PC-3 (cell line): ENCODE data around the gene WDR1.

ENCODE experiments used
- EZH2 ChIP-seq: fragments of 300-600 bp; sonication (generic); IDR thresholded peaks from one replicate; pipeline ENCODE4 v1.6.1; 2017; ENCODE audit warnings: antibody characterized with exemption, mild to moderate bottlenecking, low read length; ENCODE audit not compliant: unreplicated experiment
- TF ChIP-seq, protein P1 (sequence below): fragments of 300-600 bp; sonication (generic); conservative IDR thresholded peaks from 2 replicates; pipeline ENCODE4 v1.5.1; 2017; ENCODE audit warnings: antibody characterized with exemption, low read depth, mild to moderate bottlenecking, low read length

DNA sequence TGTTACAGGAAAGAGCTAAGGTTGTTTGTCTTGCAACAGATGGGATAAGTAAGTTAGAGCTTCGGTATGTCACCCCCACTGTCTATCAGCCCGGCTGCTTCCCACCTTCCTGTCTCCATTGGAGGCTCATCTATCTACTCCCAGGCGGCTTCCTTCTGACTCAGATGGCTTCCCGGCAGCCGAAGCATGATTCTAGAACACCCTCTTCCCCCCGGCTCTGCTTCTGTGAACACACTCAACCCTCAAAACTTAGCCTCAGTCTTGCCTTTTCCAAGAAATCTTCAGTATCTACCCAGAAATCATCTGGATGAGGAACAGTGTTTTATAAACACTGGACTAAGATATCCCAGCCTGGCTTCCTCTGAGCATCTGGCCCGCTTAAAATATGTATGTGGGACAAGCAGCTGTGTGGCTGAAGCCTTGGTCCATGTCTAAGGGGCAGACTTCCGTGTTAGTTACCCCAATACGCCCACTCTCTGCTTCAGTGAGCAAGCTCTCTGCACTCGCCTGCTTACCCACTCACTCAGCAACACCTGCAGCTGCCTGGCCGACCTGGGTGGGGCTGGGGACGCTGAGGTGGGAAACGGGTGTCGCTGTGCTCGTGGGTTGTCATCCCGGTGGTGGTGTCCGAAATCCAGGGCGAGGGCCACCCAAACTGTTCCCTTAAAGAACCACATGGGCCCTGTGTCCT is 83.3 kb downstream of the WDR1 start:
- TF ChIP-seq, protein P1, sequence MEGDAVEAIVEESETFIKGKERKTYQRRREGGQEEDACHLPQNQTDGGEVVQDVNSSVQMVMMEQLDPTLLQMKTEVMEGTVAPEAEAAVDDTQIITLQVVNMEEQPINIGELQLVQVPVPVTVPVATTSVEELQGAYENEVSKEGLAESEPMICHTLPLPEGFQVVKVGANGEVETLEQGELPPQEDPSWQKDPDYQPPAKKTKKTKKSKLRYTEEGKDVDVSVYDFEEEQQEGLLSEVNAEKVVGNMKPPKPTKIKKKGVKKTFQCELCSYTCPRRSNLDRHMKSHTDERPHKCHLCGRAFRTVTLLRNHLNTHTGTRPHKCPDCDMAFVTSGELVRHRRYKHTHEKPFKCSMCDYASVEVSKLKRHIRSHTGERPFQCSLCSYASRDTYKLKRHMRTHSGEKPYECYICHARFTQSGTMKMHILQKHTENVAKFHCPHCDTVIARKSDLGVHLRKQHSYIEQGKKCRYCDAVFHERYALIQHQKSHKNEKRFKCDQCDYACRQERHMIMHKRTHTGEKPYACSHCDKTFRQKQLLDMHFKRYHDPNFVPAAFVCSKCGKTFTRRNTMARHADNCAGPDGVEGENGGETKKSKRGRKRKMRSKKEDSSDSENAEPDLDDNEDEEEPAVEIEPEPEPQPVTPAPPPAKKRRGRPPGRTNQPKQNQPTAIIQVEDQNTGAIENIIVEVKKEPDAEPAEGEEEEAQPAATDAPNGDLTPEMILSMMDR: no peak
- TF ChIP-seq EZH2: no peak
